GM12801 (cell line): ENCODE data around the gene CCDC71.

Source experiments
- TF ChIP-seq, protein P1 (sequence below): IDR thresholded peaks from one replicate; pipeline ENCODE4 v1.5.1; 2011; ENCODE audit warnings: control low read depth; ENCODE audit not compliant: insufficient read length; ENCODE audit errors: extremely low read depth

Gene CCDC71

DNA sequence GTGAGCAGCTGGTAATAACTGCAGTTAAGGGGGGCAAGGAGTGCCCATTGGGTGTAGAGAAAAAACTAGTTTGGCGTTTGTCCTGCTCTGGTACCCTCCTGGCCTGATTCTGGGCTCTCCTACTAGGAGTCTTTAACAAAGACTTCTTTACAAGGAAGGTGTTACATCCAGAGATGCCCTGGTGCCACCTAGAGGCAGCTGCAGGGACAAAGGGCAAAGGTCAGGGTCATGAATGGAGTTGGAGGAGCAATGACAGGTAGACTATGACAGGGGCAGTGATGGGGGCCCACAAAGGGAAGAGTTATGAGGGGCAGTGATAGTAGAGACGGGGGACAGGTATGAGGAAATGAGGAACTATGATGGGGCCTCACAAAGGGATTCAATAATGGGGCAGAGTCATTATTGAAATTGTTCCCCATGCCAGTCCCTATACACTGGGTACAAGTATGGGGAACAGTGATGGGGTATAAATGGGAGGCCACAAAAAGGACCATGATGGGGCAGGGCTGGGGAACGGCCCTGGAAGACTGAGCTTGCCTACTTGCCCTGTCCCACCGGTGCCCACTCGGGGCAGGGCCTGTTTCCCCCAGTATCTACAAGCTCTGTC lies 7.9 kb downstream of the CCDC71 start:
- TF ChIP-seq, protein P1, sequence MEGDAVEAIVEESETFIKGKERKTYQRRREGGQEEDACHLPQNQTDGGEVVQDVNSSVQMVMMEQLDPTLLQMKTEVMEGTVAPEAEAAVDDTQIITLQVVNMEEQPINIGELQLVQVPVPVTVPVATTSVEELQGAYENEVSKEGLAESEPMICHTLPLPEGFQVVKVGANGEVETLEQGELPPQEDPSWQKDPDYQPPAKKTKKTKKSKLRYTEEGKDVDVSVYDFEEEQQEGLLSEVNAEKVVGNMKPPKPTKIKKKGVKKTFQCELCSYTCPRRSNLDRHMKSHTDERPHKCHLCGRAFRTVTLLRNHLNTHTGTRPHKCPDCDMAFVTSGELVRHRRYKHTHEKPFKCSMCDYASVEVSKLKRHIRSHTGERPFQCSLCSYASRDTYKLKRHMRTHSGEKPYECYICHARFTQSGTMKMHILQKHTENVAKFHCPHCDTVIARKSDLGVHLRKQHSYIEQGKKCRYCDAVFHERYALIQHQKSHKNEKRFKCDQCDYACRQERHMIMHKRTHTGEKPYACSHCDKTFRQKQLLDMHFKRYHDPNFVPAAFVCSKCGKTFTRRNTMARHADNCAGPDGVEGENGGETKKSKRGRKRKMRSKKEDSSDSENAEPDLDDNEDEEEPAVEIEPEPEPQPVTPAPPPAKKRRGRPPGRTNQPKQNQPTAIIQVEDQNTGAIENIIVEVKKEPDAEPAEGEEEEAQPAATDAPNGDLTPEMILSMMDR: no peak

DNA sequence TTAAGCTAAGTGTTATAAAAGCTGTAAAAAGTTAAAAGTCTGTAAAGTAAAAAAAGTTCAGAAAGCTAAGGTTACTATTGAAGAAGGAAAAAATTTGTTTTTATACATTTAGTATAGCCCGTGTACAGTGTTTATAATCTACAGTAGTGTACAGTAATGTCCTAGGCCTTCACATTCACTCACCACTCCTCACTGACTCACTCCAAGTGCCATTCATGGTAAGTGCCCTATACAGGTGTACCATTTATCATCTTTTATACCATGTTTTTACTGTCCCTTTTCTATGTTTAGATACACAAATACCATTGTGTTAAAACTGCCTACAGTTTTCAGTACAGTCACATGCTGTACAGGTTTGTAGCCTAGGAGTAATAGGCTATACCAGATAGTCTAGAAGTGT lies 8.8 kb downstream of the CCDC71 start:
- TF ChIP-seq, protein P1: no peak

DNA sequence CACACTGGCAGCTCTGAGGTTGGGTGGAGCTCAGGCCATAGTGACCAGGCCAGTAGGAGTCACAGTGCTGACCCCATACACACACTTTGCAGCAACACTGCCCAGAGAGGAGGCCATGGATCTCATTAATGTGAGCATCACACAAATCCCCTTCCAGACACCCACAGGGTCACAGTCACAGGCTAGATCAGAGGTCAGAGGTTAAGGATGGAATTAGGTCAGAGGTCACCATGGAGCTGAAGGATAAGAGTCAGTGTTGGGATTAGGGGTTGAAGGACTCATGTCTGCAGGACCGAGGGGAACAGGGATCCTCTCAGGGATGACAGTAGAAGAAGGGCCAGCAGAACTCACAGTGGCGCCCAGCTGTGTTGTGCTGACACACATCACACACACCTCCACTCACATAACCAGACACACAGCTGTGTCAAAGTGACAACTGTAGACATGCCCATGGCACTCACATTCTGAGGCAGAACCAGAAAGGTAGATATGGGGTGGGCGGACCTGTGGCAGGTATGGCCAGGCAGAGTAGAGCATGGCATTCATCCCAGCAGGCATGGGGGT lies 12.7 kb downstream of the CCDC71 start:
- TF ChIP-seq, protein P1: no peak

DNA sequence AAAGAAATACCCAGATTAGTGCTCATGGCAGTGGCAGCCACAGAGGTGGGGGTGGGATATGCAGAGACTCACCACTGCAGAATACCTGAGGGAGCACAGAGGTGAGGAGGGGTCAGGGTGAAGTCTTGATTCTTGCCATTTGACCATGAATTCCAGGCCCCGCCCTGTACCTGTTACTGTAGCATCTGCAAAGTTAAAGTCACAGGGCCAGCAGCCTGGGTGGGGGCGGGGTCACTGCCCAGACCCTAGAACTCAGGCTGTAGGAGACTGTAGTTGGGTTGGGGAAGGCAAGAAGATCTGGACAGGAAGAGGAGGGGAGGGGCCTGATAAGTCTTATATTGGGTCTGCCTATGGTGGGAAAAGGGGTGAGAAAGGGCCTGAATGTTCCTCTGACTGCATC lies 14.5 kb downstream of the CCDC71 start:
- TF ChIP-seq, protein P1: no peak

DNA sequence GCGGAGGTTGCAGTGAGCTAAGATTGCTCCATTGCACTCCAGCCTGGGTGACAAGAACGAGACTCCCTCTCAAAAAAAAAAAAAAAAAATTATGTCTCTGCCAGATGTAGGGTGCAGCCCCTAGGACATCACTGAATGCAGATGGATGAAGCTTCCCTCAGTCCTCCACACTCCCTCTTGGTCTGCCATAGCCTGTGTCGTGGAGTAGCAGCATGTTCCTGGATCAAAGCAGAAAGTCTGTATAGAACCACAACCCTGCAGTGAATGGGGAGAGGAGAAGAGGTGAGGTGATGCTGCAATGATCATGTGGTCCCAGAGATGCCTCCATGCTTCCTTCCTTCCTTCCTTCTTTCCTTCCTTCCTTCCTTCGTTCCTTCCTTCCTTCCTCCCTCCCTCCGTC lies 18.0 kb downstream of the CCDC71 start:
- TF ChIP-seq, protein P1: no peak

DNA sequence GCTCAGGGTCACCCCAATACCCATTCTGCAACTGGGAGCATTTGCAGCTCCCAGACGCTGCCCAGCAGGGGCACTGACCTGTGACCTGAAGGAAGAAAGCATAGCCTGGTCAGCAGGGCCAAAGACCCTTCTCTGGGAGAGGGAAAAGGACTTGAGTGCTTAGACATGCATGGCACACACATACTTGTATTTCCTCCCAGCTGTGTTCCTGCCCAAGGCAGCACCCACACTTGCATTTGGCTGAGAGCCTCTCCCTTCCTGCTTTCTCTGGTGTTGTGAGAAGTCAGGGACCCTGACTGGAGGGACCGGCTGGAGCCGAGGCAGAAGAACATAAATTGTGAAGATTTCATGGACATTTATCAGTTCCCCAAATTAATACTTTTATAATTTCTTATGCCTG lies 26.1 kb downstream of the CCDC71 start:
- TF ChIP-seq, protein P1: no peak

DNA sequence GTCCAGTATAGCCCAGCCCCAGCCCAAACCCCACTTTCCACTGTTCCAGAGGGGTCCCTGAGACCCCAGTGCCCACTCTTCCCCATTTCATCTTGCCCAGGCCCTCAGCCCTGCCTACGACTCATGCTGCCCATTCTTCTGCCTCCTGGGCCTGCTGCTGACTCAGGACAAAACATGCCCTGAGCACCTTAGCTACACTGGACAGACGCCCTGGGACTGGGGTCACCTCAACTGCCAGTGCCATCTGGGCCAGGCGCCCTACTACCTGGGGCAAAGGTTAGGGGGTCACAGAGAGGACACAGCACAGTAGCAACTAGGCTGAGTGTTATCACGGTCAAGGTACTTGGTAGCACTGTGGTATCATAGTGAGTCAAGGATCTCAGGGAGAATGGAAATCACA lies 30.6 kb downstream of the CCDC71 start:
- TF ChIP-seq, protein P1: no peak
